ENCODE measurements around the gene CREBRF.

GRCh38 chr5:173099461-173099860 is 43.3 kb downstream of the CREBRF start:
- TF ChIP-seq POLR2A (IDR thresholded peaks at IDR 0.05; ENCODE audit: low read depth, low read length), result no peak
- TF ChIP-seq FOS (IDR thresholded peaks at IDR 0.05; ENCODE audit: low read depth, low read length), result no peak
- TF ChIP-seq CEBPB (IDR thresholded peaks at IDR 0.05; ENCODE audit: low read depth, low read length), result no peak
- TF ChIP-seq CTCF (conservative IDR thresholded peaks at IDR 0.05; ENCODE audit: low read depth, low read length), result no peak
- no peak for TF ChIP-seq BHLHE40 (IDR thresholded peaks at IDR 0.05; ENCODE audit: low read depth, low read length)
- no peak for TF ChIP-seq USF2 (IDR thresholded peaks at IDR 0.05; ENCODE audit: low read depth, low read length)
- TF ChIP-seq CHD1 (IDR thresholded peaks at IDR 0.05; ENCODE audit: low read depth, low read length), result no peak

Data from IMR-90 (cell line).